Right cardiac atrium (tissue), 5 donors: ENCODE data around the gene CDKN3. TPM values are rescaled to one million over a fixed set of nuclear protein-coding genes. Genes with fewer than 3 reads are reported as not detected.

Experiments
- ATAC-seq, 2 donors: fragments of 200-7000 bp; cut with Tn5 transposase; one replicate each; pipeline versions ENCODE4 v1.8.0 to v1.9.1; 2020; ENCODE audit warnings: moderate library complexity in 2 of 2, mild to moderate bottlenecking in 1 of 2
- DNase-seq, 3 donors: peaks; one replicate each; pipeline ENCODE4 v3.0.0-alpha.2; 2020
- H3K27ac ChIP-seq: one replicate; pipeline ENCODE4 v1.5.1; 2013; ENCODE audit warnings: mild to moderate bottlenecking, low read length, control low read depth, moderate library complexity
- H3K27me3 ChIP-seq: one replicate; pipeline ENCODE4 v1.6.1; 2013; ENCODE audit not compliant: control insufficient read depth, insufficient read depth
- H3K4me1 ChIP-seq: one replicate; pipeline ENCODE4 v1.6.1; 2013; ENCODE audit warnings: low read length; ENCODE audit not compliant: control insufficient read depth, insufficient read depth
- H3K4me3 ChIP-seq: one replicate; pipeline ENCODE4 v1.5.1; 2013; ENCODE audit warnings: low read length, control low read depth
- H3K9me3 ChIP-seq: one replicate; pipeline ENCODE4 v1.6.1; 2013; ENCODE audit warnings: low read length; ENCODE audit not compliant: control insufficient read depth
- whole genome bisulfite sequencing: extraction: QIAGEN DNeasy Blood & Tissue Kit; methylation state at CpG from one replicate; pipeline ENCODE4 v1.1.7; 2013; 5-methylcytosine and 5-hydroxymethylcytosine counted together
- intact Hi-C, 4 donors: fragments of 100-400 bp; cut with DNase I; formaldehyde crosslinking; loops; one replicate each; pipeline versions ENCODE4 v1.11.0 to v1.14.0; 2022 to 2023
- long read RNA-seq, 4 donors: library from polyadenylated mRNA; unstranded; transcript quantifications; one replicate each; pipeline ENCODE4 v2.0.0, GENCODE V29; 2020 to 2021
- polyA plus RNA-seq: library from polyadenylated mRNA; stranded (reverse); fragments of 200-250 nt; gene quantifications from one replicate; pipeline ENCODE4 v1.2.3, GENCODE V29; 2013
- total RNA-seq, 4 donors: library from RNA; stranded (reverse); fragmentation: NEBNext Ultra II Directional; extraction: Animal tissue kit (Norgen Biotek cat#: 25700); gene quantifications; one replicate each; pipeline ENCODE4 v1.2.1, GENCODE V29; 2021
- donor health status: healthy with polysubstance abuse.
- donor health status: DM: no; HTN: yes; CAD: no.
- donor health status: DM: no; HTN: no; CAD: no.
- donor health status: DM: no; HTN: yes; CAD: no; lungs with severe emphysema.
- donor health status: DM: yes; HTN: yes; CAD: no.

Gene CDKN3, protein sequence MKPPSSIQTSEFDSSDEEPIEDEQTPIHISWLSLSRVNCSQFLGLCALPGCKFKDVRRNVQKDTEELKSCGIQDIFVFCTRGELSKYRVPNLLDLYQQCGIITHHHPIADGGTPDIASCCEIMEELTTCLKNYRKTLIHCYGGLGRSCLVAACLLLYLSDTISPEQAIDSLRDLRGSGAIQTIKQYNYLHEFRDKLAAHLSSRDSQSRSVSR
- total RNA-seq (1 to 10 TPM; 3.5 to 8.1 (median 7.1) TPM), polyA plus RNA-seq (10.4 TPM)
- long read RNA-seq, donor 1, transcript CDKN3-202 (8 exons, 893 nt): major isoform, 5 of 10 reads
- long read RNA-seq, donor 1, partial matches to known transcripts: 0 of 10 reads
- long read RNA-seq, donor 1, other reads (novel, unspliced or antisense): 3 of 10 reads
- long read RNA-seq, donor 2, partial matches to known transcripts: 0 of 8 reads
- long read RNA-seq, donor 2, other reads (novel, unspliced or antisense): 6 of 8 reads
- long read RNA-seq, donor 3, partial matches to known transcripts: 0 of 5 reads
- long read RNA-seq, donor 3, other reads (novel, unspliced or antisense): 2 of 5 reads
- long read RNA-seq, donor 4, partial matches to known transcripts: 0 of 2 reads
- long read RNA-seq, donor 4, other reads (novel, unspliced or antisense): 1 of 2 reads

DNA sequence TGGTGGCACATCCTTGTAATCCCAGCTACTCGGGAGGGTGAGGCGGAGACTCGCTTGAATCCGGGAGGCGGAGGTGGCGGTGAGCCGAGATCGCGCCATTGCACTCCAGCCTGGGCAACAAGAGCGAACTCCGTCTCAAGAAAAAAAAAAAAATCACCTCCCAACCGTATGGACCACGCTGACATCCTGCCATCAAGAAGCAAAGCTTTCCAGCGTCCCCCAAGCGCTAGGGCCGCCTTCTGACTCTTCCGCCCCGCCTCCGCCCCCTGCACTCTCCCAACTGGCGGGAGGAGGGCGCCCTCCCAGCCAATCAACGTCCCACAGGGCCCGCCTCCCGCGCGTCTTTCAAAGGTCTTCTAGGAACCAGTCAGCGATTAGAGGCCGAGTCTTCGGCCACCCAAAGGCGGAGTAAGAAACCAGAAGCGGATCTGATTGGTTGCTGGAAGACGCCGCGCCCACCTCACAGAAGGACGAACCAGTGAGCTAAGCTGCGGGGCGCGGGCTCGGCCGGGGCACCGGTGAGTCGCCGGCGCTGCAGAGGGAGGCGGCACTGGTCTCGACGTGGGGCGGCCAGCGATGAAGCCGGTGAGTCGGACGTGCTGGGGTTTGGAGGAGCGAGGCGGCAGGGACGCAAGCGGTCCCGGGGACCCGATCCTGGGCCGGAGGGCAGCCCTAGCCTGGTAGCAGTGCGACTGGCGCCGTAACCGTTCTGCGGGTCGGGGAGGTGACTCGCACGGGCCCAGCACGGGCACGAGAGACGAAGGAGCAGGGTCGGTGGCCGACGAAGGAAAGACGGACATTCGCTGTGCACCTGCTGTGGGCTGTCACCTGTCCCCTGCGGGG is at the start of gene CDKN3:
Gene CDKN3 (plus strand): TSS at position 515 of the 843 bp plus-strand sequence. CDS start 62 bp downstream, at position 577.
- Histone ChIP-seq H3K27ac (peak within 1 kb of the TSS; percentile 2), H3K4me3 (peak within 1 kb of the TSS; percentile 52), H3K9me3 (no peaks in the 10 kb centered on the region), H3K4me1 (no peaks in the 10 kb centered on the region), H3K27me3 (no peaks in the 10 kb centered on the region)
- peak; percentile 99 for ATAC-seq
- intact Hi-C loops: no loop called here
- WGBS: 1% methylated on average over 76 of the region's 76 CpGs
- DNase-seq: peak; percentile 98 to 99 (median 99)

DNA sequence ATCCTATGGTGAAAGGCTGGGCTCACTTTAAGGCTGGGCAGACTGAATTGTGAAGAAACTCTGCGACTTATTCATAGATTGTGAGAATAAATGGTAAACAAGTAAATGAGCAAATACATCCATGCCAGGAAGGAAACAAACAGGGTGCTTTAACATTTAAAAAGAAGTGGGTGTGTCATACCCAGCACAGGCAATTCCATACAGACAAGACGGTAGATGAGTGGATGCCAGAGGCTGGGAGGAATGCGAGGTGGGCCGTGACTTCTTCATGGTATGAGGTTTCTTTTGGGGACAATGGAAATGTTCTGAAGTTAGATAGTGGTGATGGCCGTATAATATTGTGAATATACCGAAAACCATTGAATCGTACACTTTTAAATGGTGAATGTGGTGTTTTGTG is 49.8 kb upstream of the CDKN3 start:
- Histone ChIP-seq H3K27me3 (no peaks in the 10 kb centered on the region), H3K4me3 (no peak overlapping the region), H3K4me1 (peaks cover 3% of the 10 kb centered on the region), H3K27ac (no peak overlapping the region), H3K9me3 (no peaks in the 10 kb centered on the region)
- WGBS: 94% methylated on average over 7 of the region's 7 CpGs
- no peak for DNase-seq
- no peak for ATAC-seq
- intact Hi-C loops: loop anchor here in 3 of 4 donors (5.0 to 10.0 kb wide), 5 partner anchors 802 to 1052 kb away; no protein-coding TSS in a partner anchor

DNA sequence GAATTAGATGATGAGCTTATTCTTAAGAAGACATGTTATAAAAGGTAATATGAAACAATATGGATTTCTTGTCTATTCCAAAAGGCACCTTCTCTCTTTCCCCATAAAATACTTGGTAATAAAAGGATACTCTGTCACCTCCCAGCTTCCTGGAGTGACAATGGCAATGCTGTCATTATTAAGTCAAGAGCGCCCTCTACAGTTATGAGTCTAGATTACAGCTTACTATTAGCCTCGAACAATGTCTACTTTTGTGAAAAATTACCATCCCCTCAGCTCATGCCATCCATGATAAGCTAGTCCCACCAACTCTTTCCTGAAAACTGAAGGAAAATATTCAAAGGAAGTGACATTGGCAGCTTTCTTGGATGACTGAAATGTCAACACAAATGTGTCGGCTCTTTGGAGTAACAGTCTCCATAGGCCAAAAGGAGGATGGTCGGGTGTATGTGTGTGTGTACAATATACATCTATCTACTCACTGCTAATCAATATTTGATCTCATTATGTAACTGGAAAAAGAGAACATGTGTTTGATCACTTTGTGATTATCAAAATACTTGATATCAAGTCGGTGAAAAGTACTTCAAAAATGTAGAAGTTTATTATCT is 48.7 kb upstream of the CDKN3 start:
- intact Hi-C loops: loop anchor here in 3 of 4 donors (5.0 to 10.0 kb wide), 5 partner anchors 803 to 1053 kb away; no protein-coding TSS in a partner anchor
- 37% methylated on average over 5 of the region's 5 CpGs for WGBS
- H3K4me1 ChIP-seq: peaks cover 3% of the 10 kb centered on the region
- no peaks in the 10 kb centered on the region for H3K9me3 ChIP-seq
- DNase-seq (no peak), ATAC-seq (peak; percentile 42 to 46)
- H3K4me3 ChIP-seq: no peak overlapping the region
- no peaks in the 10 kb centered on the region for H3K27me3 ChIP-seq
- no peak overlapping the region for H3K27ac ChIP-seq

DNA sequence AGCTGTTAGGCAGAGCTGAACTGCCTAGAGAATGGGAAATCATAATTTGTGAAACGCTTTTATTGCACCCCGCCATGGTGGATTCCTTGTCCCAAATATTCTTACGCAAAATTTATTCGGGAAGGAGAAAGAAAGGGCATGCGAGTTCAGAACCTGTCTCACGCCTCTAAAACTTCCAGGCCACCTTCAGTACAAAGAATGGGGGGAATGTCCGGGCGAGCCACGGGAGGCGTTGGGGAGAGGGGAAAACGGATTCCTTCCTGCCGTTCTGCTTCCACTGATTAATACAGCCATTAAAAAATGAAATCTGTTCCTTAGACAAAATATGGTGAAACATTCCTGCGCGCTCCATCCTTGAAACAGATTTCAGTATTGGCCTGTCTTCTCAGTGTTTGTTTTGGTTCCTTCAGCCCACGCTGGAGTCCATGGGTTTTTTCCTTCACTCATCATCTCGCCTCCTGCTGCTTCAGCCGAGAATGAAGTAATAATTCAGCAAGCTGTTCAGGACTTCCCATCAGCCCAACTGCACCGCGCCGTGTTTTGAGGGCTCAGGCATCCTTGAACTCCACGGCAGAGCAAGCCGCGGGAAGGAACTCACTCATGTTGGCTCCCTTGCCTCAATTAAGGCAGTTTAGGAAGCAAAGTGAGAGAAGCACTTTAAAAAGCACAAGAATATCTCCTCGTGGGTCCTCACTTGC is 47.7 kb upstream of the CDKN3 start:
- Histone ChIP-seq H3K27me3 (no peaks in the 10 kb centered on the region), H3K9me3 (no peaks in the 10 kb centered on the region), H3K4me1 (peaks cover 3% of the 10 kb centered on the region), H3K27ac (peak overlapping the region; percentile 28), H3K4me3 (no peak overlapping the region)
- DNase-seq: peak; percentile 33 to 79 (median 69)
- peak; percentile 65 to 69 for ATAC-seq
- 54% methylated on average over 24 of the region's 24 CpGs for WGBS
- intact Hi-C loops: loop anchor here in 3 of 4 donors (5.0 to 10.0 kb wide), 5 partner anchors 804 to 1054 kb away; no protein-coding TSS in a partner anchor

DNA sequence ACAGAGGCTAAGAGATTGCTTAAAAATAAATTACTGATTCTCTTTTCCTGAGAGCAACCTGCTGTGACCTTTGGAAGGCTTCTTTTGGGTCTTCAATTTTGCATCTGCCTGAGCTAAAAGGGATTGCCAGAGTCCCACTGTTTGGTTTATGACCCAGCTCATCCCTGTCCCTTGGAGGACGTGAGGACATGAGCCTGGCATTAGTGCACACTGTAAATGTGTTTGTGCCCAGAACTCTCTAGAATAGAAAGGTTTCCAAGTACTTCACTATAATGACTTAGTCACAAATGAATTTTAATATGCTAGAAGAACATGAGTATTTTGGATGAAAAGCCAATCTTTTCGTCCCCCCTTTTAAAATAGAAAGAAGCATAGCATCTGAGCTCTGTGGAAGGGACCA is 47.1 kb upstream of the CDKN3 start:
- Histone ChIP-seq H3K9me3 (no peaks in the 10 kb centered on the region), H3K4me3 (no peak overlapping the region), H3K27ac (peak overlapping the region; percentile 28), H3K4me1 (peaks cover 3% of the 10 kb centered on the region), H3K27me3 (no peaks in the 10 kb centered on the region)
- peak; percentile 72 to 75 for ATAC-seq
- 32% methylated on average over 2 of the region's 2 CpGs for WGBS
- intact Hi-C loops: loop anchor here in 3 of 4 donors (5.0 to 10.0 kb wide), 5 partner anchors 805 to 1055 kb away; no protein-coding TSS in a partner anchor
- no peak for DNase-seq

DNA sequence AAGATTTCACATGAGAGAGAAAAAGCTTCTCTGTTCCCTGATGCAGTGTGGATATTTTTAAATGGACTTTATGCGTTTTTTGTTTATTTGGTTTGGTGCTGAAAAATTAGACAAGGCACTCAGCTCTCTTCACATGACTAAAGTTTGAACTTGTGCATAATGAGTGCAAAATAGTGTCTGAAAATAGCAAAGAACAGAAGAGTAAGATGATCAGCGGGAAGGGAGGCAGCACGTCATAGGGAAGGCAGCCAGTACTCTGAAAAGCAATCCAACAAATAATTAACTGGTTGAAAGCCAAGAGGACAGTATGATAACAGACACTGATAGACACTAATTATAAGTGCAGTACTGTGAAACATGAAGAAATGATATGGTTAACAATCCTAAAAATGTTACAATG is 46.6 kb upstream of the CDKN3 start:
- ATAC-seq (peak; percentile 61 to 62), DNase-seq (no peak)
- no peaks in the 10 kb centered on the region for H3K27me3 ChIP-seq
- no peaks in the 10 kb centered on the region for H3K9me3 ChIP-seq
- peak overlapping the region; percentile 8 for H3K27ac ChIP-seq
- WGBS: 10% methylated on average over 3 of the region's 3 CpGs
- intact Hi-C loops: no loop called here
- no peak overlapping the region for H3K4me3 ChIP-seq
- H3K4me1 ChIP-seq: peaks cover 3% of the 10 kb centered on the region

DNA sequence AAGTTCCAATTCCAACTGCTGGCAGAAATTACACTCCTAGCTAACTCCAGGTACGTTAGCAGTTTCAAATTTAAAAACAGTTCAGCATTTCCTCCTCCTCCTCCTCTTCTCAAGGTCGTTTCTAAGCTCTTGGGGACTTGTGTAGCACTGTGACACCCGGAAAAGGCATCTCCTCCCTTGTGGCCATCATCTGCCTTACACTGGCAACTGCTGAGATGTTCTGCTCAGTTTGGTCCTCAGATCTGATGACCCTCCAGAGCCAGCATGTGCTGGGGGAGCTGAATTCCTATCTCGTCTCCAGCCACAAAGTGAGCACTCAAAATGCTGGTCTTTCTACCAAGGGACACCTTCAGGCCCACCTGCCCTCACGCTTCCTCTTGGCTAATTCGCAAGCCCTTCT is 43.5 kb upstream of the CDKN3 start:
- 83% methylated on average over 6 of the region's 6 CpGs for WGBS
- Histone ChIP-seq H3K27me3 (no peaks in the 10 kb centered on the region), H3K27ac (no peak overlapping the region), H3K4me3 (no peak overlapping the region), H3K9me3 (no peaks in the 10 kb centered on the region), H3K4me1 (peaks cover 3% of the 10 kb centered on the region)
- DNase-seq: no peak
- intact Hi-C loops: no loop called here
- no peak for ATAC-seq

DNA sequence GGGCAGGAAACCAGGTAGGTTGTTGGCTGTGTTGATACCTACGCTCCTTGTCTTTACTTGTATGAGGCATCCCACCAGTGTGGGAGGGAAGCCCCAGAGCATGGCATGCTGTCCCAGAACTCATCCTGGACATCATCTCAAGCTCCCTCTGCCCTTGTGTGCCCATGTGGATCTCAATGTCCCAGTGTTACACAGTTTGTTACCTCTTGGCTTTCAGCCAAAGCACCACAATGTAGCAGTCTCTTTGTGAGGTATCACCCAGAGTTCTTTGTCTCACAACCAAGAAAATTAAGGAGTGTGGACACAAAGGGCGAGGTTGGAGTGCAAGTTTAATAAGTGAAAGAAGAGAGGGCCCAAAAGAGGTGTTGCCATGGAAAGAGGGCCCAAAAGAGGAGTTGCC is 43.1 kb upstream of the CDKN3 start:
- 93% methylated on average over 2 of the region's 2 CpGs for WGBS
- no peak for ATAC-seq
- no peaks in the 10 kb centered on the region for H3K27me3 ChIP-seq
- no peak for DNase-seq
- intact Hi-C loops: no loop called here
- no peak overlapping the region for H3K4me3 ChIP-seq
- H3K9me3 ChIP-seq: no peaks in the 10 kb centered on the region
- peaks cover 3% of the 10 kb centered on the region for H3K4me1 ChIP-seq
- no peak overlapping the region for H3K27ac ChIP-seq

DNA sequence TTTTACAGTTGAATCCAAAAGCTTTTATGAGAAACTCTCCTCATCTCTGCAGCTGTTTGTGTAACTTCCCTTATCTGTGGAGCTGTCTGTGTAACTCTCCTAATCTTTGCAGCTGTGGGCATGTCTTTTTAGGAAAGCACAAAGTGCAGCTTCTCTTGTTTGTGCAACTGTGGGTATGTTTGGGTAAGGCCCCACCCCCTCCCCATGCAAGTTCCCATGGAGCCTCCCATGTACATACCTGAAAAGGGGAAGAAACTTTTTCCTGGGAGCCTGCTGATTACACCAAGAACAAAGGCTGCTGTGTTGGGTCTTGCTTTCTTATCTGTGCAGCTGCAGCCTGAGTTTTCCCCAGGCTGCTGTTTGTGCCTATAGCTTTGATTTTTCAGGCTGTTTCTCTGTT is 42.7 kb upstream of the CDKN3 start:
- DNase-seq (no peak), ATAC-seq (no peak)
- peaks cover 3% of the 10 kb centered on the region for H3K4me1 ChIP-seq
- no peak overlapping the region for H3K27ac ChIP-seq
- no peak overlapping the region for H3K4me3 ChIP-seq
- no peaks in the 10 kb centered on the region for H3K27me3 ChIP-seq
- intact Hi-C loops: no loop called here
- no peaks in the 10 kb centered on the region for H3K9me3 ChIP-seq

DNA sequence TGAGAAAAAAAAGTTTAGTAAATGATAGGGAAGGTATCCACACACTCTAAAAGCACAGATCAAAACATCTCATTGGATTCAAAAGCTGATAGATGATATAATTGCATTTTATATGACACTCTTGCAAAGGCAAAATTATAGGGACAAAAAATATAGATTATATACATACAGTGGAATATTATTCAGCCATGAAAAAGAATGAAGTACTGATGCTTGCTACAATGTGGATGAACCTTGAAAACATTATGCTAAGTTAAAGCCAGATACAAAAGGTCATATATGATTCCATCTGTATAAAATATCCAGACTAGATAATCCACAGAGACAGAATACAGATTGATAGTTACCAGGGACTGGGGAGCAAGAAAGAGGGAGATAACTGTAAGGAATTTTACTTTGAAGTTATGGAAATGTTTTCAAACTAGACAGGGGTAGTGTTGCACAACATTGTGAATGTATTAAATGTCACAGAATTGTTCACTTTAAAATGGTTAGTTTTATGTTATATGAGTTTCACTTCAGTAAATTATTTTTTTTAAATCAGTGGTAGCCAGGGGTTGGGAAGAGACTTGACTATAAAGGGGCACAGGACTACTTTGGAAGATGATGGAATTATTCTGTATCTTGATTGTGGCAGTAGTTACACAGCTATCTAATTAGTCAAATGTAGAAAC is 41.7 kb upstream of the CDKN3 start:
- Histone ChIP-seq H3K4me1 (no peaks in the 10 kb centered on the region), H3K27ac (no peak overlapping the region), H3K9me3 (no peaks in the 10 kb centered on the region), H3K4me3 (no peak overlapping the region), H3K27me3 (no peaks in the 10 kb centered on the region)
- no peak for DNase-seq
- no peak for ATAC-seq
- intact Hi-C loops: no loop called here
